Endothelial cell of umbilical vein (primary cell): ENCODE data around the gene CALCA. TPM values are rescaled to one million over a fixed set of nuclear protein-coding genes. Genes with fewer than 3 reads are reported as not detected.

Source experiments
- BruUV-seq: library from RNA; stranded (reverse); fragments of 400-500 nt; replicated peaks from 2 replicates; lab custom pipeline; 2021; lab: Mats Ljungman, UMichigan
- CTCF ChIA-PET: fragments of 300-600, 350-600 bp; sonication (Branson Sonifier 250); formaldehyde crosslinking; loops from one replicate; lab custom pipeline; 2021; ENCODE audit warnings: antibody characterized with exemption, inconsistent platforms; lab: Charles Lee
- POLR2A ChIA-PET: fragments of 300-600, 350-600 bp; sonication (Branson Sonifier 250); formaldehyde crosslinking; loops from one replicate; lab custom pipeline; 2021; ENCODE audit warnings: antibody characterized with exemption, inconsistent platforms; lab: Charles Lee
- DNase-seq: peaks from one replicate; pipeline ENCODE4 v3.0.0-alpha.2; 2011; ENCODE audit warnings: low read depth, low spot score
- FAIRE-seq: peaks from 2 replicates; lab custom pipeline; 2011; peaks lifted over from hg19 to GRCh38; lab: Jason Lieb, UNC
- H2AFZ ChIP-seq: 2 replicates; pipeline ENCODE4 v1.6.0; 2012; ENCODE audit warnings: low read depth, low read length, control low read depth, inconsistent platforms
- H3K27ac ChIP-seq: 2 replicates; pipeline ENCODE4 v1.5.1; 2011; ENCODE audit warnings: low read depth, mild to moderate bottlenecking, control low read depth, low read length, moderate library complexity; ENCODE audit not compliant: insufficient read depth
- H3K27me3 ChIP-seq, 2 experiments: 2 replicates each; pipeline versions ENCODE4 v1.6.0 to v1.6.1; 2011; ENCODE audit warnings: low read length in 2 of 2, mixed read lengths in 1 of 2; ENCODE audit not compliant: control insufficient read depth in 2 of 2, insufficient read depth in 2 of 2
- H3K36me3 ChIP-seq, 2 experiments: 2 replicates in 1 of 2; 3 replicates in 1 of 2; pipeline ENCODE4 v1.5.1; 2011; ENCODE audit warnings: low read length in 2 of 2, mild to moderate bottlenecking in 1 of 2, moderate library complexity in 1 of 2; ENCODE audit not compliant: control insufficient read depth in 2 of 2, insufficient read depth in 2 of 2; ENCODE audit errors: extremely low read depth in 1 of 2
- H3K4me1 ChIP-seq: 3 replicates; pipeline ENCODE4 v1.5.1; 2011; ENCODE audit warnings: mild to moderate bottlenecking, low read length; ENCODE audit not compliant: control insufficient read depth, insufficient read depth; ENCODE audit errors: extremely low read depth
- H3K4me2 ChIP-seq: 2 replicates; pipeline ENCODE4 v1.6.1; 2011; ENCODE audit warnings: low read length, control low read depth, mixed read lengths; ENCODE audit not compliant: insufficient read depth
- H3K4me3 ChIP-seq, 3 experiments: fragments of 200-600 bp in 1 of 3; sonication (generic), shearing (Covaris generic) in 1 of 3; replicated peaks in 1 of 3; 2 replicates each; pipeline ENCODE4 v1.5.1; 2011 to 2016; ENCODE audit warnings: control low read depth in 3 of 3, low read length in 3 of 3, mild to moderate bottlenecking in 2 of 3, inconsistent platforms in 1 of 3, low read depth in 1 of 3, moderate library complexity in 1 of 3; ENCODE audit not compliant: insufficient read depth in 1 of 3
- H3K79me2 ChIP-seq: 2 replicates; pipeline ENCODE4 v1.6.0; 2012; ENCODE audit warnings: low read length, inconsistent platforms; ENCODE audit not compliant: control insufficient read depth, insufficient read depth
- H3K9ac ChIP-seq: replicated peaks from 2 replicates; pipeline ENCODE3; 2011; ENCODE audit warnings: low read length, control low read depth; ENCODE audit not compliant: insufficient read depth; ENCODE audit errors: extremely low read depth
- H3K9me1 ChIP-seq: replicated peaks from 3 replicates; pipeline ENCODE4 v1.6.0; 2011; ENCODE audit warnings: mild to moderate bottlenecking, low read length; ENCODE audit not compliant: control insufficient read depth, insufficient read depth; ENCODE audit errors: extremely low read depth
- H3K9me3 ChIP-seq: replicated peaks from 2 replicates; pipeline ENCODE4 v1.5.1; 2012; ENCODE audit warnings: low read length, inconsistent platforms; ENCODE audit not compliant: control insufficient read depth, insufficient read depth
- H4K20me1 ChIP-seq: replicated peaks from 2 replicates; pipeline ENCODE3; 2011; ENCODE audit warnings: mild to moderate bottlenecking, low read length; ENCODE audit not compliant: control insufficient read depth, insufficient read depth; ENCODE audit errors: extremely low read depth
- CTCF ChIP-seq, 2 donors: IDR thresholded peaks; 1 replicate in 1 of 2; 2 replicates in 1 of 2; pipeline ENCODE4 v1.5.1; 2011; ENCODE audit warnings: low read length in 2 of 2, mild to moderate bottlenecking in 2 of 2, moderate library complexity in 2 of 2, control low read depth in 1 of 2, inconsistent platforms in 1 of 2, low read depth in 1 of 2; ENCODE audit not compliant: insufficient read depth in 1 of 2; ENCODE audit errors: extremely low read depth in 1 of 2
- EZH2 ChIP-seq: IDR thresholded peaks from 2 replicates; pipeline ENCODE4 v1.6.1; 2012; ENCODE audit warnings: borderline replicate concordance, low read depth, mild to moderate bottlenecking, moderate library complexity, low read length, inconsistent platforms; ENCODE audit not compliant: severe bottlenecking
- FOS ChIP-seq: IDR thresholded peaks from 2 replicates; pipeline ENCODE4 v1.6.1; 2011; ENCODE audit warnings: mild to moderate bottlenecking, low read length, moderate library complexity, borderline replicate concordance; ENCODE audit not compliant: insufficient read depth
- GATA2 ChIP-seq: IDR thresholded peaks from 2 replicates; pipeline ENCODE4 v1.7.0; 2011; ENCODE audit warnings: low read depth, mild to moderate bottlenecking, moderate library complexity, mixed read lengths, low read length; ENCODE audit not compliant: insufficient read length, insufficient read depth
- JUN ChIP-seq: IDR thresholded peaks from 2 replicates; pipeline ENCODE4 v1.6.1; 2011; ENCODE audit warnings: borderline replicate concordance, low read depth; ENCODE audit not compliant: insufficient read length, insufficient read depth
- MAX ChIP-seq: IDR thresholded peaks from 2 replicates; pipeline ENCODE4 v1.6.1; 2011; ENCODE audit not compliant: insufficient read depth, insufficient read length
- MYC ChIP-seq: IDR thresholded peaks from one replicate; pipeline ENCODE4 v1.6.1; 2011; ENCODE audit warnings: mild to moderate bottlenecking, low read depth, low read length
- POLR2A ChIP-seq: IDR thresholded peaks from 2 replicates; pipeline ENCODE4 v1.6.1; 2012; ENCODE audit warnings: low read depth, mild to moderate bottlenecking, control low read depth, low read length
- POLR2AphosphoS5 ChIP-seq: IDR thresholded peaks from 2 replicates; pipeline ENCODE4 v1.6.1; 2012; ENCODE audit warnings: low read depth, mild to moderate bottlenecking, control low read depth, low read length, moderate library complexity; ENCODE audit not compliant: insufficient read depth
- dilution Hi-C: fragments of 300-500 bp; cut with MboI; formaldehyde crosslinking; loops from one replicate; pipeline ENCODE4 v1.15.0; 2019; ENCODE audit warnings: low sequenced_read_pairs; ENCODE audit not compliant: extremely low pct_ligation_motif_present
- intact Hi-C: fragments of 100-400 bp; cut with micrococcal nuclease; formaldehyde crosslinking; loops from one replicate; pipeline ENCODE4 v1.10.0; 2022
- polyA plus RNA-seq, 4 experiments: library from polyadenylated mRNA; depleted of rRNA in 3 of 4; stranded (reverse) in 3 of 4; unstranded in 1 of 4; fragments of >200 nt; gene quantifications; 2 replicates each; pipeline versions ENCODE4 v1.2.1 to v1.2.3, GENCODE V29; 2011 to 2012; ENCODE audit warnings: missing spikeins in 1 of 4
- total RNA-seq: library from RNA; stranded (reverse); gene quantifications from 2 replicates; pipeline ENCODE4 v1.2.3, GENCODE V29; 2021

The CALCA gene
- total and polyA plus RNA-seq, 2 donors (not counting 3 experiments of a cell fraction or from before 2014, with no cell fraction given), result not detected

DNA sequence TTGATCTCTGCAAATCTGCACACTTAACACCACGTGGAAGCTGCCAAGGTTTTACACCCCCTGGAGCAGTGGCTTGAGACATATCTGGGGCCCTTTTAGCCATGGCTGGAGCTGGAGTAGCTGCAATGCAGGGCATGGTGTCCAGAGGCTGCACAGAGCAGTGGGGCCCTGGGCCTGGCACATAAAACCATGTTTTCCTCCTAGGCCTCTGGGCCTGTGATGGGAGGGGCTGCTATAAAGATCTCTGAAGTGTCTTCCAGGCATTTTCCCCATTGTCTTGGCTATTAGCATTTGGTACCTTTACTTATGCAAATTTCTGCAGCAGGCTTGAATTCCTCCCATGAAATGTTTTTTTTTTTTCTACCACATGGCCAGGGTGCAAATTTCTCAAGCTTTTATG is 33.2 kb downstream of the CALCA start:
- Histone ChIP-seq H3K4me1 (no peaks in the 10 kb centered on the region), H3K9me3 (no peaks in the 10 kb centered on the region), H3K27ac (no peak overlapping the region), H3K9ac (no peak overlapping the region), H3K4me2 (no peak overlapping the region), H3K9me1 (no peaks in the 10 kb centered on the region), H3K4me3 (no peak overlapping the region), H4K20me1 (no peaks in the 10 kb centered on the region), H3K36me3 (no peaks in the 10 kb centered on the region), H3K27me3 (peaks cover 0 to 2% of the 10 kb centered on the region in 2 experiments), H3K79me2 (no peaks in the 10 kb centered on the region), H2AFZ (no peak overlapping the region)
- intact Hi-C loops (no loop called here), dilution Hi-C loops (no loop called here)
- ChIA-PET POLR2A (no interaction called here), CTCF (no interaction called here)
- DNase-seq (no peak), FAIRE-seq (no peak)
- BruUV-seq, result no TSS peak
- TF ChIP-seq MYC, result no peak
- TF ChIP-seq MAX, result no peak
- no peak for TF ChIP-seq JUN
- TF ChIP-seq FOS, result no peak
- no peak for TF ChIP-seq CTCF (IDR thresholded peaks at IDR 0.05; ENCODE audit: extremely low read depth in 1 of 2, insufficient read depth in 1 of 2, low read depth in 1 of 2, low read length in 2 of 2)
- TF ChIP-seq GATA2, result no peak
- TF ChIP-seq POLR2AphosphoS5, result no peak
- TF ChIP-seq POLR2A, result no peak
- TF ChIP-seq EZH2, result no peak
